SJSA1 (cell line): ENCODE data around the gene AGBL4. TPM values are rescaled to one million over a fixed set of nuclear protein-coding genes. Genes with fewer than 3 reads are reported as not detected.
"Not testable (repeated sequence)": the region's sequence is repeated elsewhere in the genome, so short reads cannot be mapped to it uniquely, and the experiment has no call there.

Experiments
- DNase-seq, 2 experiments: peaks; one replicate each; pipeline ENCODE4 v3.0.0-alpha.2; 2015 to 2020; ENCODE audit warnings: low spot score in 2 of 2, low read depth in 1 of 2
- H3K27ac ChIP-seq: fragments of 250-450 bp; sonication (Bioruptor Pico); 2 replicates; pipeline ENCODE4 v1.5.1; 2020; ENCODE audit warnings: mild to moderate bottlenecking, moderate library complexity
- H3K27me3 ChIP-seq: fragments of 250-450 bp; sonication (Bioruptor Pico); replicated peaks from 2 replicates; pipeline ENCODE4 v1.5.1; 2020; ENCODE audit warnings: mild to moderate bottlenecking, moderate library complexity
- H3K36me3 ChIP-seq: fragments of 250-450 bp; sonication (Bioruptor Pico); 2 replicates; pipeline ENCODE4 v1.5.1; 2020; ENCODE audit warnings: mild to moderate bottlenecking
- H3K4me1 ChIP-seq: fragments of 250-450 bp; sonication (Bioruptor Pico); replicated peaks from 2 replicates; pipeline ENCODE4 v1.6.1; 2021; ENCODE audit warnings: mild to moderate bottlenecking
- H3K4me3 ChIP-seq: fragments of 250-450 bp; sonication (Bioruptor Pico); 2 replicates; pipeline ENCODE4 v1.5.1; 2020; ENCODE audit warnings: mild to moderate bottlenecking
- H3K9me3 ChIP-seq: fragments of 250-450 bp; sonication (Bioruptor Pico); replicated peaks from 2 replicates; pipeline ENCODE4 v1.5.1; 2020; ENCODE audit warnings: mild to moderate bottlenecking
- total RNA-seq: library from RNA; depleted of rRNA; stranded (reverse); fragments of >200 nt; shearing (Covaris generic); gene quantifications from 2 replicates; pipeline ENCODE4 v1.2.3, GENCODE V29; 2014

Gene AGBL4
- total RNA-seq, 1 experiment from 2014 or later = not detected

DNA sequence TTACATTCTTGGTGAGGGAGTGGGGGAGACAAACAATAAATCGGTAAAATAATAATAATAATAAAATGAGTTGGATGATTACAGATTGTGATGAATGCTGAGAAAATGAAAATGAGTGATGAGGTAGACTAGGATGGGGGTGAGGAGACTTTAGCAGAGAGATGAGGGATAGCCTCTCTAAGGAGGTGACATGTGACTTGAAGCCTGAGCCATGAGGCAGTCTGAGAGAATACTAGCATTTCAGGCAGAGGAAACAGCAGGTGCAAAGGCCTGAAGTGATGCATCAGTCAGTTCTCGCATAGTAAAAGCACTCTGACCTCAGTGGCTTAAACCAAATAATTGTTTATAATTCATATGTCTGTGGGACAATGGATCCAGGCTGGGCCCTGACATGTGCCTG lies 181.2 kb downstream of the AGBL4 start:
- no peak overlapping the region for H3K27ac ChIP-seq
- no peaks in the 10 kb centered on the region for H3K36me3 ChIP-seq
- no peak overlapping the region for H3K4me3 ChIP-seq
- H3K4me1 ChIP-seq = no peaks in the 10 kb centered on the region
- no peak for DNase-seq
- peaks cover 4% of the 10 kb centered on the region; the same call in 1 of the 2 replicates for H3K9me3 ChIP-seq
- H3K27me3 ChIP-seq = no peaks in the 10 kb centered on the region

GRCh38 chr1:49841767-49842166 lies 182.0 kb downstream of the AGBL4 start:
- H3K36me3 ChIP-seq = no peaks in the 10 kb centered on the region
- H3K9me3 ChIP-seq = peaks cover 6% of the 10 kb centered on the region; the same call in 1 of the 2 replicates
- no peaks in the 10 kb centered on the region for H3K4me1 ChIP-seq
- no peak for DNase-seq
- H3K4me3 ChIP-seq = no peak overlapping the region
- H3K27me3 ChIP-seq = no peaks in the 10 kb centered on the region
- no peak overlapping the region for H3K27ac ChIP-seq

DNA sequence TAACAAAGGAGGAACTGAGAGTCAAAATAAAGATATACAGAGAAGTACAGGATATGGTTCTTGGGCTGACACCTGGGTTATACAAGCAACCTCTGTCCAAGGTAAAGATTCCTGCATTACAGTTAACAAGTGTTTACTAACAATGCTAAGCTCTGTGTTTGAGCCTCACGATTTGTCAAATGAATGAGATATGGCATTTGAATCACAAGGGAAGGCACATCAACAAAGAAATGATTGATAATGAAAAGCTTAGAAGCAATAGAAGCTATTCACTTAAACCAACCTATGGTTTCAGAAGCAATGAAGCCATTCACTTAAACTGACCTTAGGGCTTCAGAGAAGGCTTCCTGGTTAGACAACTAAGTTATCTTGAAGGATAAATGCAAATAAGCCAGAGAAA lies 199.5 kb downstream of the AGBL4 start:
- no peaks in the 10 kb centered on the region for H3K9me3 ChIP-seq
- H3K36me3 ChIP-seq = no peaks in the 10 kb centered on the region
- no peak overlapping the region for H3K4me3 ChIP-seq
- no peaks in the 10 kb centered on the region for H3K4me1 ChIP-seq
- H3K27ac ChIP-seq = no peak overlapping the region
- no peak for DNase-seq
- no peaks in the 10 kb centered on the region for H3K27me3 ChIP-seq

- DNase-seq = no peak
- H3K27ac ChIP-seq = no peak overlapping the region
- no peak overlapping the region for H3K4me3 ChIP-seq
- H3K9me3 ChIP-seq = no peaks in the 10 kb centered on the region; the same call in 1 of the 2 replicates
- no peaks in the 10 kb centered on the region for H3K4me1 ChIP-seq
- H3K27me3 ChIP-seq = no peaks in the 10 kb centered on the region
- no peaks in the 10 kb centered on the region for H3K36me3 ChIP-seq
Observed at GRCh38 chr1:49817681-49818080, 206.1 kb downstream of the AGBL4 start.

GRCh38 chr1:49787013-49787412 lies 236.7 kb downstream of the AGBL4 start:
- H3K9me3 ChIP-seq, H3K27ac ChIP-seq, H3K36me3 ChIP-seq, H3K4me1 ChIP-seq, DNase-seq, H3K4me3 ChIP-seq, H3K27me3 ChIP-seq: not testable (repeated sequence)

- H3K9me3 ChIP-seq = peaks cover 7% of the 10 kb centered on the region; the same call in 1 of the 2 replicates
- DNase-seq = no peak
- H3K4me1 ChIP-seq = no peaks in the 10 kb centered on the region
- H3K36me3 ChIP-seq = no peaks in the 10 kb centered on the region
- H3K27me3 ChIP-seq = no peaks in the 10 kb centered on the region
- H3K27ac ChIP-seq = no peak overlapping the region
- no peak overlapping the region for H3K4me3 ChIP-seq
Observed at GRCh38 chr1:49765034-49765433, 258.7 kb downstream of the AGBL4 start.

DNA sequence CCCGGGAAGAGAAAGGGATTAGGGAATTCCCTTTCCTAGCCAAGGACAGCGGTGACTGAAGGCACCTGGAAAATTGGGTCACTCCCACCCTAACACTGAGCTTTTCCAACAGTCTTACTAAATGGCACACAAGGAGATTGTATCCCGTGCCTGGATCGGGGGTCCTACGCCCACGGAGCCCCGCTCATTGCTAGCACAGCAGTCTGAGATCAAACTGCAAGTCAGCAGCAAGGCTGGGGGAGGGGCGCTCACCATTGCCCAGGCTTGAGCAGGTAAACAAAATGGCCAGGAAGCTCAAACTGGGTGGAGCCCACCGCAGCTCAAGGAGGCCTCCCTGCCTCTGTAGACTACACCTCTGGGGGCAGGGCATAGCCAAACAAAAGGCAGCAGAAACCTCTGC lies 285.6 kb downstream of the AGBL4 start:
- H3K27me3 ChIP-seq, H3K27ac ChIP-seq, H3K9me3 ChIP-seq, H3K4me3 ChIP-seq, DNase-seq, H3K36me3 ChIP-seq, H3K4me1 ChIP-seq: not testable (repeated sequence)

GRCh38 chr1:49728377-49728776 lies 295.4 kb downstream of the AGBL4 start:
- Histone ChIP-seq H3K27me3 (no peaks in the 10 kb centered on the region), H3K4me3 (no peak overlapping the region), H3K9me3 (peaks cover 3% of the 10 kb centered on the region), H3K4me1 (no peaks in the 10 kb centered on the region), H3K27ac (no peak overlapping the region), H3K36me3 (no peaks in the 10 kb centered on the region)
- no peak for DNase-seq

DNA sequence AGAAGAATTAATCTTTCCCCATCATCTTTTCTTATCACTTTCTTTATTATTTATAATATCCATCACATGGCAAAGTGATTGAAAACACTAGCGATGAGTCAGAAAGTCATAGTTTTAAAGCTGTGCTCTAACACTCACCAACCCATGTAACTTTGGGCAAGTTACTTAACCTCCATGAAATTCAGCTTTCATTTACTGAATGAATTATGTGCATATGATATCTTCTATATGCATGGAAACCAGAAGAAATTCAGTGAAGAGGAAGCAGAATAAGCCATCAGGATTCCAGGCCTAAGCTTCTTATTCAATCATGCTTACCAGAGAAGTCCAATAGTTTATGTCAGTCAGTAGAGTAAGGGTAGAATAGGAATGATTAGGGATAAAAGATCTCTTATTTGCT lies 300.1 kb downstream of the AGBL4 start:
- peaks cover 3% of the 10 kb centered on the region for H3K9me3 ChIP-seq
- H3K36me3 ChIP-seq = no peaks in the 10 kb centered on the region
- H3K4me3 ChIP-seq = no peak overlapping the region
- H3K27me3 ChIP-seq = no peaks in the 10 kb centered on the region
- H3K4me1 ChIP-seq = no peaks in the 10 kb centered on the region
- no peak overlapping the region for H3K27ac ChIP-seq
- DNase-seq = no peak

- Histone ChIP-seq H3K36me3 (no peaks in the 10 kb centered on the region), H3K9me3 (peaks cover 4% of the 10 kb centered on the region; the same call in 1 of the 2 replicates), H3K27me3 (no peaks in the 10 kb centered on the region), H3K27ac (no peak overlapping the region), H3K4me3 (no peak overlapping the region), H3K4me1 (no peaks in the 10 kb centered on the region)
- DNase-seq = no peak
Observed at GRCh38 chr1:49694251-49694827, 329.4 kb downstream of the AGBL4 start.

DNA sequence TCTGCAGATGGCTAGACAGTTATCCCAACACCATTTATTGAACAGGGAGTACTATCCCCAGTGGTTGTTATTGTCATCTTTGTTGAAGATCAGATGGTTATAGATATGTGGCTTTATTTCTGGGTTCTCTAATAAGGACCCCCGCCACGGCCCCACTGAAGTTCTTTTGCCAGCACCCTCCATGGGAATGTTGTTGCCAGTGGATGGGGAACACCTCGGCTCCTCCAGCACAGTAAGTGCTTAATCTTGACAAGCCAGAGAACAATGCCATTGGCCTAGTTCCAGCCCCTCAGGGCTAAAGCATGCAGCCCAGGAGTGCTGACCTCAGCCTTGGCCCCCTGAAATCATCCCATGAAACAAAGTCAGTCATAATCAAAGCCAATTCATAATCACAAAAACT lies 337.6 kb downstream of the AGBL4 start:
- H3K27ac ChIP-seq = no peak overlapping the region
- H3K4me3 ChIP-seq = no peak overlapping the region
- no peaks in the 10 kb centered on the region for H3K4me1 ChIP-seq
- H3K9me3 ChIP-seq = peaks cover 14% of the 10 kb centered on the region
- no peaks in the 10 kb centered on the region for H3K27me3 ChIP-seq
- no peaks in the 10 kb centered on the region for H3K36me3 ChIP-seq
- DNase-seq = no peak

DNA sequence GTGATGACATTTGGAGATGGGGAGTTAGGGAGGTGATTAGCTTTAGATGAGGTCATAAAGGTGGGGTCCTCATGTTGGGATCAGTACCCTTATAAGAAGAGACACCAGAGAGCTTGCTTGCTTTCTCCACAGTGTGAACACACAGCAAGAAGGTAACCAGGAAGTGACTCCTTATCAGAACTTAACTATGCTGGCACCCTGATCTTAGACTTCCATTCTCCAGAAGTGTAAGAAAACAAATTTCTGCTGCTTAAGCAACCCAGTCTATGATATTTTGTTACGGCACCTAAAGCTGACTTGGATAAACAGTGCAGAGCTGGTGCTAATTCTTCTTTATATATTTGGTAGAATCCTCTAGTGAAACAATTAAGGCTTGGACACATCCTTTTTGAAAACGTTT lies 346.0 kb downstream of the AGBL4 start:
- no peak for DNase-seq
- no peaks in the 10 kb centered on the region for H3K36me3 ChIP-seq
- H3K27ac ChIP-seq = no peak overlapping the region
- no peaks in the 10 kb centered on the region for H3K9me3 ChIP-seq
- H3K27me3 ChIP-seq = no peaks in the 10 kb centered on the region
- H3K4me3 ChIP-seq = no peak overlapping the region
- H3K4me1 ChIP-seq = no peaks in the 10 kb centered on the region

DNA sequence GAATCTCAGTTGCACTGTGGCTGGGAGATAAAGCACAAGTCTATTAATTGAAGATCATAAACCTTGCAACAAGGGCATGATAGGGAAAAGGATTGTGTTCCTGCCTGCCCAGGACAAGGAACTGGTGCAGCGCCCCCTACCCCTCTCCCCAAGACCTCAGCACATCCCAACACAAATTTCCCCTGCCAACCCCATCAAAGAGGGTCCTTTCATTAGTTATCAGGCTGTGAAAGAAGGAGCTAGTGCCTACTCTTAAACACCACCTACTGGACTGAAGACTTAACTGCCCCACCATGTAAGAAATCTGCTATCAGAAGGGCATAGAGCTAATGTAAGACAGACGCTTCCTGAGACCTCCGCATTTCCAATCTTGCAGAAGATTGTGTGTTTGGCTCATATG lies 372.6 kb downstream of the AGBL4 start:
- Histone ChIP-seq H3K4me1 (no peaks in the 10 kb centered on the region), H3K27ac (no peak overlapping the region), H3K9me3 (peaks cover 8% of the 10 kb centered on the region; the same call in 1 of the 2 replicates), H3K4me3 (no peak overlapping the region), H3K36me3 (no peaks in the 10 kb centered on the region), H3K27me3 (no peaks in the 10 kb centered on the region)
- no peak for DNase-seq

GRCh38 chr1:49630156-49630555 lies 393.6 kb downstream of the AGBL4 start:
- no peak for DNase-seq

GRCh38 chr1:49627781-49628180 lies 396.0 kb downstream of the AGBL4 start:
- DNase-seq = no peak
- H3K27me3 ChIP-seq = no peaks in the 10 kb centered on the region
- H3K9me3 ChIP-seq = peaks cover 14% of the 10 kb centered on the region; the same call in 1 of the 2 replicates
- no peaks in the 10 kb centered on the region for H3K4me1 ChIP-seq
- H3K4me3 ChIP-seq = no peak overlapping the region
- H3K36me3 ChIP-seq = no peaks in the 10 kb centered on the region
- H3K27ac ChIP-seq = no peak overlapping the region

More at GRCh38 chr1:49630156-49630555, 393.6 kb downstream of the AGBL4 start:
- Histone ChIP-seq H3K27ac (no peak overlapping the region), H3K9me3 (peaks cover 14% of the 10 kb centered on the region; the same call in 1 of the 2 replicates), H3K4me1 (no peaks in the 10 kb centered on the region), H3K4me3 (no peak overlapping the region), H3K27me3 (no peaks in the 10 kb centered on the region), H3K36me3 (no peaks in the 10 kb centered on the region)
